ENCODE measurements around the gene OVCA2.

- no peak for TF ChIP-seq CTCF (IDR thresholded peaks at IDR 0.05; ENCODE audit: low read depth, low read length, missing input control)
- no peak for TF ChIP-seq GABPA (IDR thresholded peaks at IDR 0.05 in 1 of 2, conservative IDR thresholded peaks at IDR 0.05 in 1 of 2)
- no peak for TF ChIP-seq RAD21 (IDR thresholded peaks at IDR 0.05)
- no peak for TF ChIP-seq EGR1 (IDR thresholded peaks at IDR 0.05; ENCODE audit: low read depth in 2 of 2)
- no peak for TF ChIP-seq TAF1 (conservative IDR thresholded peaks at IDR 0.05)
- TF ChIP-seq MAX (IDR thresholded peaks at IDR 0.05), result no peak
- TF ChIP-seq HNF4A (conservative IDR thresholded peaks at IDR 0.05), result no peak
Measured at GRCh38 chr17:1996800-1997288, 45.0 kb upstream of the OVCA2 start.

Data from liver (tissue), 3 donors.